HG02759 (cell line): ENCODE data around the gene FOXP1.

Experiments
- ATAC-seq: cut with Tn5 transposase; IDR thresholded peaks from one replicate; pipeline ENCODE4 v1.9.1; 2021; ENCODE audit warnings: mild to moderate bottlenecking, moderate library complexity; ENCODE audit not compliant: unreplicated experiment

Gene FOXP1

DNA sequence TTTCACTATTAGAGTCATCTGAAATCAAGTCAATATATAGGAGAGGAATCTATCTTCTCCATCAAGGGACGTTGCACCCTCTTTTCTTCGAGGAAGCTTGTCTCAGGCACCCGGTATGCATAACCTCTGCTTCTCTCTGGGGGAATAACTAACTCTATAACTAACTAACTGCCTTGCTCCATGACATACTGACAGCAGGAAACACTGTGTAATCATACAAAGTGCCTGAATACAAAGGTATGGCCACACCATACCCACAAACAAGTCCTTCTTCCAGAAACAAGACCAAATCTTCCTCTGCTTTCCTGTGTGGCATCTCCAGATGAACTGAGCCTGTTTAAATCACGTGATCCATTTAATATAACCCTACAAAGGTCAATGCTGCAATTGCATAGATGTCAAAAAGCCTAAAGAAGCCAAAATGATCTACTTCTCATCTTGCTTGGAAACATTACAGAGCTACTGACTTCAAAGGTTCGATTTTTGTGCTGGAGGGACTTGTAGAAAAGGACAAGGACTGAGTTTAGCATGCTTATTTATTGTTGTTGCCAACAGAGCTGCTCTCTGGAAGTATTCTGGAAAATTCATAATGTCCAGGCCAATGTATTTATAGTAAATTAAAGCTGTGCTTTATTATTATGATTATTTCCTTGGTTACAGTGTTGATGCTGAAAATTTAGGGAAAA, 380.5 kb downstream of the FOXP1 start:
- no peak for ATAC-seq

DNA sequence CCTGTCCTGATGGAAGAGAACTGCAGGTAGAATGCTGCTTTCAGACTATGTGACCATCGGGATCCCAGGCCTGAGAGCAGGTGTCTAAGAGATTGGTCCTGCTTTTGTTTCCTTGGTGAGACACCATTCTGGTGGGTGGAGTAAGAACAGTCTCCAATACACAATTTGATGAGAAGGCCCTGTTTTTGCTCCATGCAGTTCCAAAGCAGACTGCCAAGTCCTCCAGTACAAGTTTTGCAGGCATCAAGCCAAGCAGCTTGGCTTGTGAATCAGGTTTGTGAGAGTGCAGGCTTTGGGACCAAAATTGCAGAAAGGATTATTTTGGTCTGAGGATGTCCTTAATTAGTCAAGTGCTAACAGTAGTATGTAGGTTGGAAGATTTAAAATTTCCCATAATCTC, 381.6 kb downstream of the FOXP1 start:
- ATAC-seq, result no peak

DNA sequence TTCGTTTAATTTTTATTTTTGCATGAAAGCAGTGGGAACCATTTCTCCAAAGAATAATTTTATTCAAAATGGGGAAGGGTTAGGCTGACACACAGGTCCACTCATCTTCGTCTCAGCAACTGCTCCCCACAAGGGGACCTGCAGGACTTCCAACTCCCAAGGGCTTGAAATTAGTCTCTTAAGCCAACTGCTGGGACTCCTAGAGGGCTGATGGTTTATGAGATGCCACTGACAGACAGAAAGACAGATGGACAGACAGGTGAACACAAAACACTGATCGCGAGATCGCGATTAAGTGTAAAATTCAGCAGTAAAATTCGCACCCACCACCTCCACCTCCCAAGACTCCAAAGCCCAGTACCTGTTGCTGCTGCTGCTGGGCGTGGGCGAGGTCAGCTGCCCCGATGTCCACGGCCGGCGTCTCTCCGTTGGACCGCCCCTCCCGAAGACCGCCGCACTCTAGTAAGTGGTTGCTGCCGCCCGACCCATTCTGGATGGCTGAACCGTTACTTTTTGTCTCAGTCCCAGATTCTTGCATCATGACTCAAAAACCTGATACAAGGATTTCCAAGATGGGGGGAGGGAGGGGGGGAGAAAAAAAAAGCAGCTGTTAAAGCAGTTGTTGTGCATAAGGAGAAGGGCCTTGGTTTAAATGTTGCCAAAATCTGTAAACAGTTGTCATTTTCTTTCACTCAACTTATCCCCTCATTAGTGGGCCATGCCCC, 385.5 kb downstream of the FOXP1 start:
- no peak for ATAC-seq

DNA sequence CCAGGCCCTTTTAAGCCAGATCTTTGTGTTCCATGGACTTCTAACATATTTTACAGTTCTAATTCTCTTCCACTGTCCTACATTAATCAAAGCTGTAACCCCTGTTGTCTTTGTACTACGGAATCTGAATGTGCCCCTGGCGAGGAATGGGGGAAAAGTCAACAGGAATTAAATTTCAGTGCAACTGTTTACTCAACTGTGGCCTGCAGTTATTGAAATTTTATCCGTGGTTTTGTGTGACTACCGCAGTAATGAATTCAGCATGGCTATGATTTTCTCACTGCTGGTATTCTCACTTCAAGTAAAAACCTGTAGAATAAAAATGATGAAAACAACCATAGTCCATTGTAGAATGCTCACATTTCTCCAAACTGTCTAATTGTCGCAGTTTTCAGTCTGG, 388.0 kb downstream of the FOXP1 start:
- ATAC-seq, result no peak

DNA sequence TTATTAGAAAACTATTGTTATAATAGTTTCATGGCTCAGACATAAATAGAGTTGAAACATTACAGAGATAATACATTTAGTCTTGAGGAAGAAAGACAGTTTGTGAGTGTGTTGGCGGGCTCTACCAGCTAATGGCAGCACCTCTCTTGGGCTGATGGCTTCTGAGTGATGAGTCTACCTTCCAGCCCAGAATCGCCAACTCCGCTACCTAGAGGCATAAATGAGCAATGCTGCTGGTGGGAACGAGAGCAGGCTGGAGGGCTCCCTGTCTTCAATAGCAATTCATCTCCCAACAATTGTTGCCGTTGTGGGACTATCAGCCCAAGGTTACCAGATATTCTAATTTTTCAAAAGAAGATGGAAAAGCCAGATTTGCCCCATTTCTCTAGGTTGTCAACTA, 388.7 kb downstream of the FOXP1 start:
- no peak for ATAC-seq

DNA sequence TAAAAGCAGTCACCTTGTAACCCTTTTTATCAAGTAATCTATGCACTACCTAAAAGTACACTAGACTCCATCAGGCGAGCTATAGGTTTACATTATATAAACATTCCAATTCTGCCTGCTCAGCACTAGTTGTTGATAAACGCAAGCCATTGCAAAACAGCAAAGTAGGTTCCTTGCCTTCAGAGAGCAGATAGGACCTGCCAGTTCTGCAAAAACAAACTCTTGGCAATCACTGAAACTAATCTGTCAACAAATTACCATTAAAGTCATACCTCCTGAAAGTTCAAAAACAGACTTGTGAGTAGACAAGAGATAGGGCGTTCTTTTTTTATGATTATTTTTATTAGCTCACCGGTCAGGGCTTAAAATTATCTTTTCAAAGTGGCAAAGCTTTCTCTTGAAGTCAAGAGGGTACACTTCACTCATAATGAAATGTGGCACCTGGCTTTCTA, 392.5 kb downstream of the FOXP1 start:
- ATAC-seq, result no peak

DNA sequence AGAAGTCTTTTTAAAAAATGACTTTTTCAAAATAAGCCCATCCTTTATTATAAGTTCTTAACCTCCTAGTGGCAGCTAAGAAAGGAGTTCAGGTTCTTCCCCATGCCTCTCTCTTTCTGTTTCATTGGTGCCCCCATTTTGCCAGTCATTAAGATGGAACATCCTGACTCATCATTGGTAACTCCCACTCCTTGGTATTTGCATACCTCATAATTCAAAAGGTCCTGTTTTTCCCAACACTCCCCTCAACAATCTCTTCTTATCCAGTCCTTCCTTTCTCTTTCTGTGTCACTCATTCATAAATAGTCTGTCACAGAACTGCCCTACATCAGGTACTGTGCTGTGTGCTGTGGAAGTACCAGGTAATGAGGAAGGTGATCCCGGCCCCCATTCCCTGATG, 394.0 kb downstream of the FOXP1 start:
- no peak for ATAC-seq

DNA sequence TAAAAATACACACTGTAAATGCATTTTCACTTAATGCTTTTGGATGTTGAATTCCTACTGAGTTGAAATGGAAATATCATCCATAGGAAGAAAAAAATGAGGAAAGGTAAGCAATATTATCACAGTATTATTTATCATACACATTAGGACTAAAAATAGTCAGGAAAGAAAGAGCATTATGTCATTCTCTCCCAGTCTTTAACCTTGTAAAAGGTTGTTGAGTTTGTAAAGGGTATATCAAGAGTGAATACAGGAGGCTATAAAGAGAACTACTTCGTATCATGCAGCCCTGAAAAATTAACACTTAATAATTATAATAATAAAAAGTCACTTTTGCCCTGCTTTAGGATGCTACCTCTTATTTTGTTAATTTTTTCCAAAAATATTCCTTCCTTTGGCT, 395.8 kb downstream of the FOXP1 start:
- ATAC-seq, result no peak

DNA sequence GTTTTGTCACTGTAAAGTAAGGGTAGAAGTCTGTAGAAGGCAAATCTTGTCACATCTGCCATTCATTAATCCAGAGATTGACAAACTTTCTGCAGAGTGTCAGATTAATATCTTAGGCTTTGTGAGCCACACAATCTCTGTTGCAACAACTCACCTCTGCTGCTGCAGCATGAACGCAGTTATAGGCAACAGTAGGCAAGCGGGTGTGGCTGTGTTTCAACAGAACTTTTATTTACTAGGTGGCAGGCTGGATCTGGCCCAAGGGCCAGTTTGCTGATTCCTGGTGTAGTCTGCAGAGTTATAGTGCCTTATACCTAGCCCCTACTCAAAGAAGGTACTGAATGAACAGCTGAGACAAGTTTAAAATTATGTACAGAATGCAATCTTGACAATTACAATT, 396.7 kb downstream of the FOXP1 start:
- ATAC-seq, result no peak

DNA sequence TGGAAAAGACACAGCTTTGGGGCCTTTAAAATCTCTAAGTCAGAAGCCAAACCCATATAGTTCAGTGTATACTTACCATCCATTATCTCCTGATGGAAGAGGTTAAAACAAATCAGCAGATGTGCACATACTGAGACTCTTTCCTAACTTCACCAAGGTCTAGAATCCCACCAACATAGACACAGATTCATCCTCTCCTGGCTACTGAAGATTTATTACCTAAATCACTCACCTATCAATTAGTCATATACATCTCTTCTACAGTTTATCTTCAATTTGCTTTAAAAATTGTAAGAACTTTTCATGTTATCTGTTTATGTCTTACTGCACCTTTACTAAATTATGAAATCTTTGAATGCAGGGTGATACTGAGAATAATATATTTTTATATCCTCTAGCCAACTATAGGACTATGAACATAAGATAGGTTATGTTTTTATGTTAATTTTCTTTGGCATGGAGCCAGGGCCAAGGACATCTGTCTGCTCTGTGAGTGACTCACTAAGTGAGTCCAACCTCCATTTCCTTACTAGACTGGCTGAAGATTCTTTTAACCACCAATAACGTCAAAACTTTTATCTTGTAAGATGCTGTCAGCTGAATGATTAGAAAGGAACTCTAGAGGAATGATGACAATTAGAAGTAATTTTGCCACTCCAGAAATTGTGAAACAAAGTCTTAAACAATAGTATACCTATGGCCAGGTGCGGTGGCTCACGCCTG, 397.6 kb downstream of the FOXP1 start:
- ATAC-seq, result no peak

DNA sequence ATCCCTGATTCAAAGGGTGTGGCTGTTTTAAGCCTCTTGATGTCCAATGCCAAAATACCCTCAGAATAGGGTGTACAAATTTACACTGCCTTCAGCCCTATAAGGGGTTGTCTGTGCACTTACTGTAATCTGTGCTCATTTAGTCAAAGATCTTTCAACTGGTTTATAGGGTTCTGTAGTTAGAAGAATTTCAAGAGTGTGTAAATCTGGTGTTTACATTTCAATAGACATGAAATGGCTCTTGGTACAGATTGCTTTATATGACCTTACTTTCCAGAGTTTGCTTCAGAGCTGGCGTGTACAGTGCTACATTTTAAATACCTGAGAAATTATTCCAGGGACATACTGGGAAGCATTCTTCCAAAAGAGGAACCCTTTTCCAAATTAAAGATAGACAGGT, 399.3 kb downstream of the FOXP1 start:
- ATAC-seq, result no peak

DNA sequence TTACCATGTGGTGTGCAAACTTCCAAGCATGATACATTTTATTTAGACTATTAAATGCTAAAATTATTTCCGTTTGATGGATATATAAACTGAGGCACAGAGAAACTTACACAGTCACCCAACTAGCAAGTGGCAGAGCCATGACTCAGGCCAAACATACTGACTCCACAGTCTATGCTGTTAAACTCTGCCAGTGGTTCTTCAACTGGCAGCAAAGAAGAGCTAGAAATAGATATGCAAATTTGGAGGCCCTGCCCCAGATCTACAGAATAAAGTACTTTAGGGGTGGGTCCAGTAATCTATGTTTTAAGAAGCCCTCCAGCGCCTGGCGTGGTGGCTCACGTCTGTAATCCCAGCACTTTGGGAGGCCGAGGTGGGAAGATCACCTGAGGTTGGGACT, 400.0 kb downstream of the FOXP1 start:
- ATAC-seq, result no peak

DNA sequence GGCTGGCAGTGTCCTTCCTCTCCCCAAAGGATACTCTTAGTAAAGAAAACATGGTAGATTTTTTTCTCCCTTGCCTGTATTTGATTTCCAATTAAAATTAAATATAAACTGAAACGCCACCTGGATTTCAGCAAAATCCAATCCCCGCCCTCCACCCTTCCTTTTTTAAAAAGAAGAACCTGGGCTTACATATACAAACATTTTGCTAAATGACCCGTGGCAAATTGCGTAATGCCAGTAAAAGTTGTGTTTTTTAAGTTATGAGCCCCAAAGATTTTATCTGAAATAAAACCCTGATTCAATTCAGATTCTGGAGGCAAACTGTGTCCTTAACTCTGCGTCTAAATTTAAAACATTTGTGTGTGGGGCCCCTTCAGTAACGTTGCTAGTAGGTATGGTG, 403.0 kb downstream of the FOXP1 start:
- no peak for ATAC-seq

DNA sequence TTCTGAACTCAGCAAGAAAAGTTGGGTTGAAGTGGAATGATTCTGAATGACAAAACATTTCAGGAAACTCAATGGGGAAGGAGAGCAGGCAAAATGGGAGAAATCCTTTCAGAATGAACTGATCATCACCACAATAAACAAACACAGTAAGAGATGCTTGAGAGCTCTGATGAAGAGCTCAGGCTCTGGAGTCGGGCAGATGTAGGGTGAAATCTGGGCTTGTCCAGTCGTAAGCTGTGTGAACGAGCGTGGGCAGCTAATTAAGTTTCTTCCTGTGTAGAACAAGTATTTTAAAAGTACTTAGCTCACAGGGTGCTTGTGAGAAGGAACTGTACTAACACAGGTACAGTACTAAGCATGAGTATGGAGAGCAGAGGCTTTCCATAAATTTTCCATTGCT, 406.2 kb downstream of the FOXP1 start:
- no peak for ATAC-seq

DNA sequence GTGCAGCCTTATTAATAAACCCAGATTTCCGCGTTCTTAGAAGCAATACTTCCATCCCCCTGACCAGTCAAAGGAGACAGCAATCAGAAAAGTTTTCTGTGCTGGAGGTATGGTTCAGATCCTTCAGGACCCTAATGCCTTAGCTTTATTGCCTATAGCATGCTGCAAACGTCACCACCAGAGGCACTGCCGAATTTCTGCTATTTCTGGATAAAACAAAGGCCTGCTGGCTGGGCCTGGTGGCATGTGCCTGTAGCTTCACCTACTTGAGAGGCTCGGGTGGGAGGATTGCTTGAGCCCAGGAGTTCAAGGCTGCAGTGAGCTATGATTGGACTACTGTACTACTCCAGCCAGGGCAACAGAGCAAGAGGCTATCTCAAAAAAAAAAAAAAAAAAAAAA, 407.2 kb downstream of the FOXP1 start:
- ATAC-seq, result no peak

DNA sequence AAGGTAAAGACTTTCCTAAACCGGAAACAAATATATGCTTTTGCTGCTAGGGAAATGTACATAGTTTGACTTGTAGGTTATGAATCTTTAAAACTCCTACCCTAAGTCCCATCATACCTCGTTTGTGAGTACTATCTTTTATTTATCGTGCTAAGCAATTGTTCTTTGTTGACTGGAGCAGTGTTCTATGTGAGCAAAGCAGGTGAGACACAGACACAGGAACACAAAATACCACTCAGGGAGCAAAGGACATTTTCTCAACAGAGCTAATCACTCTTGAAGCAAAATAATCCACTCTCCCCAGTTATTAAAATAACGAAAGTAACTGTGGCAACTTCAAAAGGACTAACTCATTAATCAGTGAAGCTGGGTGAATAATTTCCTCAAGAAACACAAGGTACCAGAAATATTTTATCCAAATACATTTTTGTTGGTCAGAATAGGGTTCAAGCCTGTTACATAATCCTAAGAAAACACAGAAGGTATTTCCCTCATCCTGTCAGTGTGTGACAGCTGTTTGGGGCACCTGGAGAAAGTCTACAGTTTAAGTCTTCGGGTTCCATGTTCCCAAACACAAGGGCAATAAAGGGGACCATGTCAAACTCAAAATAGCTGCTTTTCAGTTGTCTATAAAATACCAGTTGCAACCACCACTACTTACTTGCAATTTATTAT, 407.7 kb downstream of the FOXP1 start:
- ATAC-seq, result no peak

DNA sequence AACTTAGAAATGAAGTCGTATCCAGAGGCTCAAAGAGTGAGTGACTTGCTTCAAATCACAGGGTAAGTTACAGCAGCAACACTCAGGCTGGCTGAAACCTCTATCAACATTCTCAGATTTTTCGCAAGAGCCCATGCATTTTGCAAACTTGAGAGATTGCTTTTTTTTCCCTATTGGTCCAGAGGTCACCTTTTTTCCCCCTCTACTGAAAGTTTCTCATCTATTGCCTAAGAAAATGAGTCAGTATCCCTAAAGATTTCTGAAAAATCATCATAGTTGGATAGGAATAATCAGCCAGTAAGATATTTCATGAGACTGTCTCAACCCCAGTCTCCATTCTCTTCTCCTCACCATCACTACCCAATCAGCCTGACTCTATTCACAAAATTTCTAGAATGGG, 410.6 kb downstream of the FOXP1 start:
- no peak for ATAC-seq

DNA sequence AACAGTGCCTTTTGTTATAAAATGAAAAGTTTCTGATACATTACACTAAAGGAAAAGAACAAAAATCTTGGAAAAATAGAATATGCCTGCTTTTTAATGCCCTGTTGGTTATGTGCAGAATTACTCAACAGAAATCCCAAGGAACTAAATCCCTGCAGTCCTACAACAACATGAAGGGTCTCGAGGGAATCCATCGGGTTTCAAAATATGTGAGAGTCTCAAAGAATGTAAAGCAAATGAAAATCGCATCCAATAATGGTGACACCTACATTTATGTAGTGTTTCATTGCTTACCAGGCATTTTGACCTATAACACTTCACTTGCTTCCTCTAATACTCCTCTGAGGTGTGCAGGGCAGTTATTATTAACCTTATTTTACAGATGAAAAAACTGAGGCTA, 411.3 kb downstream of the FOXP1 start:
- ATAC-seq, result no peak

DNA sequence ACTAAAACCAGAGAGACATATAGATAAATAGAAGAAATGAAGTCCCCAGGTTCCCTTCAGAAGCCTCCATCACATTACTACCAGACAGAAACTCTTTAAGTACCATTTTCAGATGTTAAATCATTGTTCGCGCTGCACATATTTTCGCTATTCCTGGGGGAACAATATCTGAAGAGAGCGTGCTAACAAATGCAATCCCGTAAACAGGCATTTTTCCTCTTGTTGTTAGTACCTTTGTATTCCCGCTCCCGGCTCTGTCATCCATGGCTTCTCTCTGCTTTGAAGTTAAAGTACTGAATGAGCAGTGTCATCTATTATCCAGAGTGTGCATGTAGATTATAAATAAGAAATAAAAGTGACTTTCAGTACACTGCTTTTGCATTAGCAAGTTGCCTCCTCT, 412.3 kb downstream of the FOXP1 start:
- no peak for ATAC-seq

DNA sequence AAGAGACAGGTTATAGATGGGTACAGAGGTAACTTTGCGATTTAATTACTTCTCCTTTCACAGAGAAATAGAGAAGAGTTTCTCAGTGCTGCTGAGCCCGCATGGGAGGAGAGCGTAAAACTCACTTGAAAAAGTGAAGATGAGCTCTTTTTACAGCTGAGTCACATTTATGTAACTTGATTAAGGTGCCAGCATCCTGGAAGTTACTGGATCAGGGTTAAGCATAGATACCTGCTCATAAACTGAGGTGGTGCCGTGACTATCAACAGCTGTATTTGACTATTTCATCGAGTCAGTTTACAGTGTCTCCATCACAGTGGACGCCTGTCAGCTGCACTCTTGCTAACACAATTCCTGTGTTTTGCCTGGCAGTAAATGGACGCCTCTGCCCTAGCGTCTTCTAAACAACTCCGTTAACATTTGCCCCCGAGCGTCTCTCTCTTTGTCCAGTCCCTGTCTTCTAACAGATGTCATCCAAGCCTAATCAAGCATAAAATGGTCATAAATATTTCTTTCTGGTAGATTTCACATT, 414.6 kb downstream of the FOXP1 start:
- no peak for ATAC-seq

DNA sequence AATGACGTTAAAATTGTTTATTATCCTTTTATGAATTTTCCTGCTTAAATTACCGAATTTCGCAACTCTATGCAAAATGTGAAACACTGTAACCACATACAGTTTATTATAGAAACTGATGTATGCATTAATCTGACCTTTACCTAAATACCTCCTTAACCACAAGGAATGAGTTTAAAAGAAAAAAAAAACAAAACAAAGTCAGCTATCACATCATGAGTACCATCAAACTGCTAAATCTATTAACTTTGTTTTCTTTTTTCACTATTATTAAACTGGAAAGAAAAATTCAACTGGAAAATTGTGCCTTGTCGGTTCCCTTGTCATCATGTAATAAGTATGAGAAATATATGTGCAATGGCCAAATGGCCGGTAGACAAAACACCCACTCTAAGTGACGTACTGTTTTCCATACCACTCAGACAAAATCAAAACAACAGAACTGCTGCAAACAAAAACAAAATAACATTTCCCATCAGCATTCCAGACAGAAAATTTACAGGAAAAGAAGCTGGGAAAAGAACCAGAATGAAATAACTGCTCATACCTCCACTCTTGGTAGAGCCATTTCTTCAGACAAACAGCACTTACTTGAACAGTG, 415.3 kb downstream of the FOXP1 start:
- no peak for ATAC-seq
